NCI-H345 (cell line): ENCODE results near the gene IL16.

Source experiments
- DNase-seq: peaks from one replicate; lab custom pipeline; 2025; lab: John Stamatoyannopoulos, UW

The IL16 gene

GRCh38 chr15:81174792-81175327 is 21.8 kb upstream of the IL16 start:
- no peak for DNase-seq

- no peak for DNase-seq
These were observed 21.2 kb upstream of the IL16 start for GRCh38 chr15:81175496-81175895.

GRCh38 chr15:81176291-81176893 is 20.3 kb upstream of the IL16 start:
- DNase-seq = no peak

GRCh38 chr15:81178365-81178764 is 18.3 kb upstream of the IL16 start:
- no peak for DNase-seq

- no peak for DNase-seq
These were observed 15.5 kb upstream of the IL16 start for GRCh38 chr15:81181220-81181619.

GRCh38 chr15:81182031-81182755 is 14.5 kb upstream of the IL16 start:
- no peak for DNase-seq

- DNase-seq = no peak
These were observed 13.8 kb upstream of the IL16 start for GRCh38 chr15:81182756-81183438.

- no peak for DNase-seq
These were observed 13.3 kb upstream of the IL16 start for GRCh38 chr15:81183439-81183775.

- DNase-seq = no peak
These were observed 12.5 kb upstream of the IL16 start for GRCh38 chr15:81184188-81184587.

- no peak for DNase-seq
These were observed 10.9 kb upstream of the IL16 start for GRCh38 chr15:81185631-81186295.

GRCh38 chr15:81188354-81188753 is 8.3 kb upstream of the IL16 start:
- DNase-seq = no peak

GRCh38 chr15:81189583-81190283 is 6.9 kb upstream of the IL16 start:
- DNase-seq = no peak

GRCh38 chr15:81190922-81191507 is 5.7 kb upstream of the IL16 start:
- DNase-seq = no peak

GRCh38 chr15:81191701-81192100 is 5.0 kb upstream of the IL16 start:
- DNase-seq = no peak

GRCh38 chr15:81194723-81195122 is 2.0 kb upstream of the IL16 start:
- no peak for DNase-seq

GRCh38 chr15:81195339-81195864 is 1.3 kb upstream of the IL16 start:
- DNase-seq = peak; percentile 42

GRCh38 chr15:81197255-81197630 is 564 bp downstream of the IL16 start:
- no peak for DNase-seq

- no peak for DNase-seq
These were observed 1.1 kb downstream of the IL16 start for GRCh38 chr15:81197688-81198281.

- no peak for DNase-seq
These were observed 2.5 kb downstream of the IL16 start for GRCh38 chr15:81199031-81199779.

GRCh38 chr15:81206018-81206417 is 9.3 kb downstream of the IL16 start:
- DNase-seq = no peak
